HG03521 (cell line): Measurements from ENCODE around the gene CYP8B1.

Experiments
- ATAC-seq: cut with Tn5 transposase; IDR thresholded peaks from one replicate; pipeline ENCODE4 v1.9.1; 2021; ENCODE audit warnings: mild to moderate bottlenecking, moderate library complexity; ENCODE audit not compliant: unreplicated experiment

CYP8B1 gene, protein sequence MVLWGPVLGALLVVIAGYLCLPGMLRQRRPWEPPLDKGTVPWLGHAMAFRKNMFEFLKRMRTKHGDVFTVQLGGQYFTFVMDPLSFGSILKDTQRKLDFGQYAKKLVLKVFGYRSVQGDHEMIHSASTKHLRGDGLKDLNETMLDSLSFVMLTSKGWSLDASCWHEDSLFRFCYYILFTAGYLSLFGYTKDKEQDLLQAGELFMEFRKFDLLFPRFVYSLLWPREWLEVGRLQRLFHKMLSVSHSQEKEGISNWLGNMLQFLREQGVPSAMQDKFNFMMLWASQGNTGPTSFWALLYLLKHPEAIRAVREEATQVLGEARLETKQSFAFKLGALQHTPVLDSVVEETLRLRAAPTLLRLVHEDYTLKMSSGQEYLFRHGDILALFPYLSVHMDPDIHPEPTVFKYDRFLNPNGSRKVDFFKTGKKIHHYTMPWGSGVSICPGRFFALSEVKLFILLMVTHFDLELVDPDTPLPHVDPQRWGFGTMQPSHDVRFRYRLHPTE

DNA sequence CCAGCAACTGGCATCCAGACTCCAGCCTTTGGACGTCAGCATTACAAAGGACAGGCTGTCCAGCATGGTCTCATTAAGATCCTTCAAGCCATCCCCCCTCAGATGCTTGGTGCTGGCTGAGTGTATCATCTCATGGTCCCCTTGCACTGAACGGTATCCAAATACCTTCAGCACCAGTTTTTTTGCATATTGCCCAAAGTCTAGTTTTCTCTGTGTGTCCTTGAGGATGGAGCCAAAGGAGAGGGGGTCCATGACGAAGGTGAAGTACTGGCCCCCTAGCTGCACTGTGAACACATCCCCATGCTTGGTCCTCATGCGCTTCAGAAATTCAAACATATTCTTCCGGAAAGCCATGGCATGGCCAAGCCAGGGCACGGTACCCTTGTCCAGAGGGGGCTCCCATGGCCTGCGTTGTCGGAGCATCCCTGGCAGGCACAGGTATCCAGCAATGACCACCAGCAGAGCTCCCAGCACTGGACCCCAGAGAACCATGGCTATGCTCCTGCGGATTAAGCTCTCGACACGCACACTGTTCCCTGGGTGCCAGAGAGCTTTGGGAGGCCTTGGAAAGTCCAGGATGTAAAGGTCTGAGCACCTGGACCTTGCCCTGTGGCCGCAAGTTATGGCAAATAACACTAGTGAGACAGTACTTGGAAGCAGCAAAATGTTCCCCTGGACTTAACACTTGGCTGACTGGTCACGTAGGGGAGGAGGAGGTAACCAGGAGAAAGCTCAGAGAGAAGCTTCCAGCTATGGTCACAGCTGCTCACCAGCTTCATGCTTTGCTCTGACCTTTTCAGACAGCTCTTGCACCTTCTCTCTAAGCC is at the start of gene CYP8B1:
Gene CYP8B1, minus strand, starts transcription at position 555 of the 827 bp plus-strand sequence. Its CDS starts 63 bp downstream, at position 492.
- ATAC-seq: no peak

DNA sequence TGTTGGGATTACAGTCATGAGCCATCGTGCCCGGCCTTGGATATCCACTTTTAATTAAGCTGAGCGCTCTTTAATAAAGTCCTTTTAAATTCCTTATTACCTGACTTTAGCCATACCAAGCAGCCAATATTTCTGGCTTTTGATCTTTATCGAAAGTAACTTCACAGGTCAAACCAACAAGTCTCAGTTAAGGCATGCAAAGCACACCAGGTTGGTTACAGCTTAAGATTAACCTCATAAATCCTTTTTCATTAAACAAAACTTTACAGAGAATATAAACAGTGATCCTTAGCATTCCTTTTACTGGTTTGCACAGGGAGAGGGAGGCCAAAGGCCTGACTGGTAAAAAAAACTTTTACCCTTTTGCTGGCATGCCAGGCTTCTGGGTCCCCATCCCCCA is 47.9 kb upstream of the CYP8B1 start:
- ATAC-seq: no peak

DNA sequence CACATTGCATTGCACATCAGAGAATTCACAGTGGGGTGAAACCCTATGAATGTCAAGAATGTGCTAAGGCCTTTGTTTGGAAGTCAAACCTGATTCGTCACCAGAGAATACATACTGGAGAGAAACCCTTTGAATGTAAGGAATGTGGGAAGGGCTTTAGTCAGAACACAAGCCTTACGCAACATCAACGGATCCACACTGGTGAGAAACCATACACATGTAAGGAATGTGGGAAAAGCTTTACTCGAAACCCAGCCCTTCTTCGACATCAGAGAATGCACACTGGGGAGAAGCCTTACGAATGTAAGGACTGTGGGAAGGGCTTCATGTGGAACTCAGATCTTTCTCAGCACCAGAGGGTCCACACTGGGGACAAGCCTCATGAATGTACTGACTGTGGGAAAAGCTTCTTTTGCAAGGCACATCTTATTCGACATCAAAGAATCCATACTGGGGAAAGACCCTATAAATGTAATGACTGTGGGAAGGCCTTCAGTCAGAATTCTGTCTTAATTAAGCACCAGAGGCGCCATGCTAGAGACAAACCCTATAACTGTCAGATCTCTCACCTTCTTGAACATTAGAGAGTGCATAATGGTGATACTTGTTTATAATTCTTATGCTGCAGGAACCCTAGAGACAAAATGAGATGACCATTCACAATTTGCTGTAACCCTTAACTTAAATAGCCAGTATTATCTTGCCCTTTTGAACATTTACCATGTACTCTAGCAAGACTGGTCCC is 39.3 kb upstream of the CYP8B1 start:
- no peak for ATAC-seq

DNA sequence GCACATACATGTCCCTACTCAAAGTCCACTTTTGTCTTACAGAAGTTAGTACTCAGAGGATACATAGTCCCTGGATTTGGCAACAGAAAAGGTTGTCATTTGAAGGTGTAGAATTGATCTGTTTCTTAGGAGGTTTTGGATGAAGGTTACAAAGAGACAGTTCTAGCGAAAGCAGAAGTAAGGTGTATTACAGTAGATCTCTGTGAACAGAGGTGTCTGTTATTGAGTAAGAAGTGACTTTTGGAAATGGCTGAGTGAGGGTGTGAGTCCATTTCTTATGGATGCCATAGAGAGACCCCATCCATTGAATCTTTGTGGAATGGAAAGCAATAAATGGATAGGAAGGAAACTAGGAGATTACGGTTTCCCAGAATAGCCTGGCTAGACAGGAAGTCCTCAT is 35.9 kb upstream of the CYP8B1 start:
- no peak for ATAC-seq

DNA sequence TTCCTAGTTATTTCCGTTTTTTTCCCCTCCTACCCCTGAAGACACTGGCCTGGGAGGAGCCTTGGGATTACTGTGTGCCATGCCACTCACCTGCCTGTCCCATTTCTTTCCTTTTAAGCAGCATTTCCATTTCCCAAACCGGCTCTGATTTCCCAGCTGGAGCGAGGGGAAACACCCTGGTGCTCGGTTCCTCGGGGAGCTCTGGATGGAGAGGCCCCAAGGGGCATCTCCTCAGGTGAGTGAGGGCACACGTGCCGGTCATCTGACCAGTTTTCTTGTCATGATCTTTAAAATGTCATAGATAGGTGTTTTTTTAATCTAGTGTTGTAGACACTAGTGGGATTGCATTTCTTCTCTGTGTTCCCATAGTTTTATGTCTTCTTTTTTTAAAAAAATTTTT is 33.0 kb upstream of the CYP8B1 start:
- ATAC-seq: no peak

DNA sequence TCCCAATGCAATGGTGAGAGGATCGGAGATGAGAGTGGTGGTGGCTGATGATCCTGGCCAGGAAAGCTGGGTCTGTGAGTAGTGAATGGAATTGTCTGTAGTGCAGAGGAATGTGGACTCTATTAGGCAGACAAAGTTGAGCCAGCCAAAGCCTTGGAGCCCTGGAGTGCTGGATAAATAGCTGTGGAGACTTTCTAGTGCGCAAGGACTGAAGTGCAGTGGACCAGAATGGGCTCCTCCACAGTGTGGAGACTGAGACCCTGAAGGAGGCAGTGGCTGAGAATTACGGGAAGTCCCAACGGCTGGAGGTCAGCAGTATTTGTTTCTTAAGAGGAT is 31.1 kb upstream of the CYP8B1 start:
- ATAC-seq: no peak

DNA sequence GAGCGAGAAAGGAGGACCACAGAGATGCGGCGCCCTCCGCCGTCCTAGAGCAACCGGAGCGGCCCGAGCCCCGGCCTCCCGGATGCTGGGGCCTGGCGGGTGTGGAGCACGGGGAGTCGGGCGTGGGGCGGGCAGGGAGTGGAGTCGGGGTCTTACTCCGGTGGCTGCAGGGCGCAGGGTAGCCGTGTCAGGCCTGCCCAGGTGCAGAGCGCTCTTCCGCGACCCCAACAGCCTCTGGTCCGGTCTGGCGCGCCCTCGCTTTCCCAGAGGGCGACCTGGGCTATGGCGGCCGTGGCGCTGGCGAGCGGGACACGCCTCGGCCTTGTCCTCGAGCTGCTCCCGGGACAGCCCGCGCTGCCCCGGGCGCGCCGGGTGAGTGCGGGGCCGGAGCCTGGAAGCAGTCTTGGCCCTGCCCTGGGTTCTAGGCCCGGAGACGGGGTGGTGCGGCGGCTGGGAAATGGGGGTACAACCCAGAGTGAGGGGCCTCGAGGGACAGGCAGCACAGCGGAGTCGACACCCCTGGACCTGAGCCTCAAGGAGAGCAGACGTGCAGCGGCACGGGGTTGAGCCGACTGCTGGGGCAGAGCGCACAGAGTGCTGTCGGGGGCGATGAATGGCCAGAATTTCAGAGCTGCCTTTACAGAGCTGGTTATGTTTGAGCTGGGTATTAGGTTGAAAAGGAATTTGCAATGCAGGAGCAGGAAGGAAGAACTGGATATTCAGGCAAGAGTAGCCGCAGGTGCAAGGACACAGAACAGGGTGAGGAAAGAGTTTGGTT is 30.6 kb upstream of the CYP8B1 start, which contains the start of gene ZNF662:
Gene ZNF662, plus strand, starts transcription at position 73 of the 778 bp plus-strand sequence. CDS start 1,973 bp downstream, outside the sequence.
- ATAC-seq: no peak

DNA sequence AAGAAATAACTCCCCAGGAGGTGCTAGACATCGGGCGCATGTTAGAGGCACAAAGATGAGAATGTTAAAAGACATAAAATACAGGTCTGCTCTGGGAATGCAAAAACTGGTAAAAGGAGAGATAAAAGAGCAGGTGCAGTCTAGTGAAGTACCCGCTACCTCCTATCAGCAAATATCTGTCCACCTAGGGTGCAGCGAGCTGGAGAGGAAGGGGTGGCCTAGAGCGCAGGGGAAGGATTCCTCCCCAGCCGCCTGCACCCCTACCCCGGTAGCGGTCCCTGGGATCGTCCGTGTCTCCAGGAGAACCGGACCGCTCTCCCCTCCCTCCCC is 30.0 kb upstream of the CYP8B1 start:
- no peak for ATAC-seq

DNA sequence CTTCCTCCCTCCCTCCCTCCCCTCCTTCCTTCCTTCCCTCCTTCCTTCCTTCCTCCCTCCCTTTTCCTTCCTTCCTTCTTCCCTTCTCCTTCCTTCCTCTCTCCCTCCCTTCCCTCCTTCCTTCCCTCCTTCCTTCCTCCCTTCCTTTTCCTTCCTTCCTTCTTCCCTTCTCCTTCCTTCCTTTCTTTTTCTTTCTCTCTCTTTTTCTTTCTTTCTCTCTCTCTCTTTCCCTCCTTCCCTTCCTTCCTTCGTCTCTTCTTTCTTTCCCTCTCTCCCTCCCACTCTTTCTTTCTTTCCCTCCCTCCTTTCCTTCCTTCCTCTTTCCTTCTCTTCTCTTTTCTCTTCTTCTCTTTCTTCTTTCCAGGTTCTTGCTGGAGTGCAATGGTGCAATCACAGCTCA is 28.4 kb upstream of the CYP8B1 start:
- no peak for ATAC-seq

DNA sequence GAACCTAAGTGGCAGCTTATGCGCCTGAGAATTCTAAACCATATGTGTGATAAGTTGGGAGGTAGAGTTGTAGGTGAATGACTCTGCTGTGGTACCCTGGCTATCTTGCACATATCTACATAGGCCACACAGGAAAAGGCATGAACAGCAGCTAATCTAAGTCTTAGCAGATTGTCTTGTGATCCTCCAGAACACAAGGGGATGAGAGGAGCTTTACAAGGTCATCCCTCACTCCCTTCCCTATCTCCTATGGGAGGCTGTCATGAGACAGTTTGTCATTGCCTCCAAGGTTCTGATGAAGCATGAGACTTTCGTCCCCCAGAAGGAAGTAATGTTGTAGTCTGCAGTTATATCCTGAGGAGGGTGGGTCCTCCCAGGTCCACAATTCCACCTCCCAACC is 26.6 kb upstream of the CYP8B1 start:
- ATAC-seq: no peak

DNA sequence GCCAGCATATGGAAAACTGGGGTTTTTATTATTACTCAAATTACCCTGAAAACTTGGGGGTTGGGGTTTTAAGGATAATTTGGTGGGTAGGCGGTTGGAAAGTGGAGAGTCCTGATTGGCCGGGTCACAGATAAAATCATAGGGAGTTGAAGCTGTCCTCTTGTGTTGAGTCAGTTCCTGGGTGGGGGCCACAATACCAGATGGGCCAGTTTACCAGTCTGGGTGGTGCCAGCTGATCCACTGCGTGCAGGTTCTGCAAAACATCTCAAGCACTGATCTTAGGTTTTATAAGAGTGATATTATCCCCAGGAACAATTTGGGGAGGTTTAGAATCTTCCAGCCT is 25.4 kb upstream of the CYP8B1 start:
- ATAC-seq: no peak

DNA sequence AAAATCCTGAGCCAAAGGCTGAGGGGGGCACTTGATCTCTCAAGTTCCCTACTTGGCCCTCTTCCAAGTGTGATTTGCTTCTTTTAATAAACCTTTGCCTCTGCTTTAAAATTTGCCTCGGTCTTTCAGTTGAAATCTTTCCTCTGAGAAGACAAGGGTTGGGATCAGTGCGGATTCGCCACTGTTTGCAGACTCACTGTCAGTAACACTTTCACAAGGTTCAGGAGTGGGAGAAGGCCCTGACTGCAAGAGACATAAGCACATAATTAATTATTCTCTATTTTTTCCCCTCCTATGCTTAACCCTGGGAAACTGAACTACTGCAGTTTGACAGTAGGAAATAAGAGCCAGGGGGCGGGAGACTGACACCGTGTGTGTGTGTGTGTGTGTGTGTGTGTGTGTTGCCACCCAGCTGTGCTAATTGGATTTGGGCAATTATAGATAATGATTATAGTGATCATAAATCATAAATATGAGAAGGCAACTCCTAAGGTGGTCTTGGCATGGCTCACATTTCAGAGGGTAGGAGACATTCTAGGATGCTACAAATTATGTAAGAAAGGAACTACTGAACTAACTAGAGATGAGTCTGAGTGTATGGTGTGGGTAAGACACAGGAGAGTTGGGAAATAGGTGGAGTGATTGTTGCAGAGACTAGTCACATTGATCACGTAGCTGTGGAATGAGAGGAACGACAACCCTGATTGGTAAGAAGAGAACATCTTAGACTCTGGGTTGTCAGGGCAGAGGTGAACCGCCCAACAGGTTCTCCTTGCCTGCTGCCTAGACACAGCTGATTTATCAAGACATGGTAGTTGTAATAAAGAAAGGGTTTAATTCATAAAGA is 24.8 kb upstream of the CYP8B1 start:
- no peak for ATAC-seq

DNA sequence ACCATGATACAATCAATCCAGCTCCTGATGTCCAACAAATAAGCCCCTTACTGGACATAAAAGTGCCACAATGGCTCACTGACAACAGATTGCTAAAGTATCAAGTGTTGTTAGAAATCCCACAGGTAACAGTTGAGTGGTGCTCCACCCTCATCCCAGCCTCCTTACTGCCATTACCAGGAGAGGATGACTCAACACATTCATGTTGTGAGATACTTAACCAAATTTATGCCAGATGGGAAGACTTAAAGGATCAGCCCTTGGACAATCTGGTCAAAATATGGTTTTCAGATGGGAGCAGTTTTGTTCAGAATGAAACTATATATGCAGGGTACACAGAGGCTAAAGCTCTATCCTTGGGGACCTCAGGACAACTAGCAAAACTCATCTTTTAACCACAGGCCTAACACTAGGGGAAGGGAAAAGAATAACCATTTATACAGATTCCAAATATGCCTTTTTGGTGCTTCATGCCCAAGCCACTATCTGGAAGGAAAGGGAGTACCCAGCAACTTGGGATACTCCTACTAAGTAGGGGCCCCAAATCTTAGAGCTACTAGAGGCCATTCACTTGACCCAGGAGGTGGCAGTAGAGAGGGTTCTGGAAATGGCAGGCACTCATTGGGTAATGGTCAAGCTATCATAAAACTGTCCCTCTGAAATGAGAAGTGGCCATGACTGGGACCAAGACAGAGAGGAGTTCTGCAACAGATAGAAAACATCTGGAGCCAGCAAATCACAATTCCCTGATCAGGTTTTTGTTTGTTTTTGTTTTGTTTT is 23.4 kb upstream of the CYP8B1 start:
- ATAC-seq: no peak

DNA sequence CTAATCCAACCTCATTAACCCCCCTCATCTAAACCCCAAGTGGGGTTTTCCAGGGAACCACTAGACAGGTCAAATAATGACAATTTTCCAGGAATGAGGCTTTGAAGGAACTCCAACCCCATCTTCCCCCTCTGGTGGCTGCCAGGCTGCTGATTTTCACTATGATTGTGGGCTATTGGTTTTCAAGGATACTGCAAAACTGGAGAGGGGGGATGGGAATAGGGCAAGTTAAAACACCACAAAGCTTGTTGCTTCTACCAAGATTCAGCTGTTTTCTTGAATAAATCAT is 19.8 kb upstream of the CYP8B1 start:
- no peak for ATAC-seq

DNA sequence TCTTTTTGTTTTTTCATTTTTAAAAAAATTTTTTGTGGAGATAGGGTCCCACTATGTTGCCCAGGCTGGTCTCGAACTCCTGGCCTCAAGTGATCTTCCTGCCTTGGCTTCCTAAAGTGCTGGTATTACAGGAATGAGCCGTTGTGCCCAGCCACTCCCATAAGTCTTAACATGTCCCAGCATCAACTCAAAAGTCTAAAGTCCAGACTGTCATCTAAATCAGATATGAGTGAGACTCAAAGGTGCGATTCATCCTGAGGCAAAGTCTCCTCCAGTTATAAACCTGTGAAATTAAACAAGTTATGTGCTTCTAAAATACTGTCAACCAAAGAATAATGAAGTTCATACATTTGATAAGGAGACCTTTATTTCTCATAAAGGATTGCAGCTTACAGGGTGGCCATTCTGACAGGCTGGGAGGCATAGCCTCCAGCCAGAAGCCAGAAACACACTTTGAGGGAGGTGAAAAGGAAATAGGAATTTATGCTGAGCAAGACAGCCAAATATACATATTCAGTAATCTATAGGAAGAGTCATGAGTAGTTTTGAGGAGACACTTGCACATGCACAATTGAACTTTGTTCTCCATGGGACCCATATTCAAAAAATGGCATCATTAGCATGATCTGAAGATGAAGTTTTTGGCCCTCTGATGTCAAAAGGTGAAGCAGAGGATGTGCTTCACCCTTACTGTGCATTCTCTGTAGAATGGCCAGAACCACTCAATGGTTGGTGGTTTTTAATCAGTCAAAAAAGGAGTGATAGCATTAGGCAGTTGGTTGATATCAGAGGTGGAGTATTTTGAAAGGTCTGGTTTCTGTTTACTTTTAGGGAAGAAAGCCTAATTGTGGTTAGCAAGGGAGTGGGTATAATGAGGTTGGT is 19.3 kb upstream of the CYP8B1 start:
- ATAC-seq: no peak

DNA sequence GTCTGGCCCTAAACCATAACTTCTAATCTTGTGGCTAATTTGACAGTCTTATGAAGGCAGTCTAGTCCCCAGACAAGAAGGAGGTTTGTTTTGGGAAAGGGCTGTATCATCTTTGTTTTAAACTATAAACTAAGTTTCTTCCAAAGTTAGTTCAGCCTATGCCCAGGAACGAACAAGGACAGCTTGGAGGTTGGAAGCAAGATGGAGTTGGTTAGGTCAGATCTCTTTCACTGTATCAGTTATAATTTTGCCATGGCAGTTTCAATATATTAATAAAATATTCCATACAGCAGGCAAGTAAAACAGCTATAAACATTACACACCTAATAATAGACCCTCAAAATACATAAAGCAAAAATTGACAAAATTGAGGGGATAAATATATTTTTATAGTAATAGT is 17.1 kb upstream of the CYP8B1 start:
- ATAC-seq: no peak

DNA sequence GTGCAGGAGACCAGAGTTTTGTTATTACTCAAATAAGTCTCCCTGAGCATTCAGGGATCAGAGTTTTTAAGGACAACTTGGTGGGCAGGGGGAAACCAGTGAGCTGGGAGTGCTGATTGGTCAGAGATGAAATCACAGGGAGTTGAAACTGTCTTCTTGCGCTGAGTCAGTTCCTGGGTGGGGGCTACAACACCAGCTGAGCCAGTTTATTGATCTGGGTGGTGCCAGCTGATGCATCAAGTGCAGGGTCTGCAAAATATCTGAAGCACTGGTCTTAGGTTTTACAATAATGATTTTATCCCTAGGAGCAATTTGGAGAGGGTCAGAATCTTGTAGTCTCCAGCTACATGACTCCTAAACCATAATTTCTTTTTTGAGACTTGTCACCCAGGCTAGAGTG is 16.5 kb upstream of the CYP8B1 start:
- no peak for ATAC-seq

DNA sequence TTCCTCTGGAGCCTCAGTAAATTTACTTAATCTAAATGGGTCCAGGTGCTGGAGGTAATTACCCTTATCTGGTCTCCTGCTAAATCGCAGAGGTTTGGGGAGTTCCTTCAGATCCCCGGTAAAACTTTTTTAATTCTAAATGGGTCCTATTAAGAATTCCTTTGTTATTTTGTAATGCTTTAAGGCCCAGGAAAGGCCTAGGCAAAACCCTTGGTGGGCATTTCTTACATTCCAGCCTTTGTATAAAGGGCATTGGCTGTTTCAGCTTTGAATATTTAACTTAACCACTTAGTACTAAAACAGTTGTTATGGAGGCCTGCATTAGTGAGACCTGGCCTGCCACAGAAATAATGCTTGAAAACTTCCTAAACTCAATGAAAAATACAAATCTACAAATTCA is 15.4 kb upstream of the CYP8B1 start:
- ATAC-seq: no peak
